ENCODE results near the gene WNT9A.
A peak's percentile ranks its signal among the peaks of the same experiment; 100 is the strongest.

The WNT9A gene

DNA sequence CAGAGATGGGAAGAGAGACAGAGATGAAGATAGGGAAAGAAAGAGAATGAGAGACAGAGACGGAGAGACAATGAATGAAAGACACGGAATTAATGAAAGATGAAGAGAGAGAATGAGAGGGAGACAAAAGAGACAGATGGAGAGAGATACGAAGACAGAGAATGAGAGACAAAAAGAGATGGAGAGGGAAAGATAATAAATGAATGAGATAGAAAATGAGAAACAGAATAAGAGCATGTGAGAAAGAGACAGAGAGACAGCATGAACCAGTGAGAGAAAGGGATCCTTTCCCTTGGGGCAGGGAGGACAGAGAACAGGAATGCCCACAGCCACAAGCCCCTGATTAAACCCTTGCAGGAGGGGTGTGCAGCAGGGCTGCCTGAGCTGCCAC, 5.3 kb upstream of the WNT9A start:
- DNase-seq = no peak

GRCh38 chr1:227952374-227953021, 4.8 kb upstream of the WNT9A start:
- no peak for DNase-seq

- no peak for DNase-seq
Observed at GRCh38 chr1:227951624-227952373, 4.1 kb upstream of the WNT9A start.

DNA sequence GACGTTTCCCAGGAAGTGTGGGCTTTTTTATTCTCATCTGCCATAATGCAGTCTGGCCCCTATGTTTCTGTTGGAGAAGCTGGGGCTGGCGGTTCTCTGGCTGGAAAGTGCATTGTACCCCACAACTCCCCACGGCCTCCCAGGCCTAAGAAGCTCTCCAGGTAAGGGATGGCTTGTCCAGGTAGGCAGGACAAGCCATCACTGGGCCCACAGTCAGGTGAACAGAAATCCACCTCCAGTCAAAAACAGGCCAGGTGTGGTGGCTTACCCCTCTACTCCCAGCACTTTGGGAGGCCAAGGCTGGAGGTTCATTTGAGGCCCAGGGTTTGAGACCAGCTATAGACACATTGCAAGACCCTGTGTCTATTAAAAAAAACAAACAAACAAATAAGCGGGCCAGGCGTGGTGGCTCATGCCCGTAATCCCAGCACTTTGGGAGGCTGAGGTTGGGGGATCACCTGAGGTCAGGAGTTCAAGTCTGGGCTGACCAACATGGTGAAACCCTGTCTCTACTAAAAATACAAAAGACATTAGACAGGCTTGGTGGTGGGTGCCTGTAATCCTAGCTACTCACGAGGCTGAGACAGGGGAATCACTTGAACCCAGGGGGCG, 3.1 kb upstream of the WNT9A start:
- DNase-seq = no peak

DNA sequence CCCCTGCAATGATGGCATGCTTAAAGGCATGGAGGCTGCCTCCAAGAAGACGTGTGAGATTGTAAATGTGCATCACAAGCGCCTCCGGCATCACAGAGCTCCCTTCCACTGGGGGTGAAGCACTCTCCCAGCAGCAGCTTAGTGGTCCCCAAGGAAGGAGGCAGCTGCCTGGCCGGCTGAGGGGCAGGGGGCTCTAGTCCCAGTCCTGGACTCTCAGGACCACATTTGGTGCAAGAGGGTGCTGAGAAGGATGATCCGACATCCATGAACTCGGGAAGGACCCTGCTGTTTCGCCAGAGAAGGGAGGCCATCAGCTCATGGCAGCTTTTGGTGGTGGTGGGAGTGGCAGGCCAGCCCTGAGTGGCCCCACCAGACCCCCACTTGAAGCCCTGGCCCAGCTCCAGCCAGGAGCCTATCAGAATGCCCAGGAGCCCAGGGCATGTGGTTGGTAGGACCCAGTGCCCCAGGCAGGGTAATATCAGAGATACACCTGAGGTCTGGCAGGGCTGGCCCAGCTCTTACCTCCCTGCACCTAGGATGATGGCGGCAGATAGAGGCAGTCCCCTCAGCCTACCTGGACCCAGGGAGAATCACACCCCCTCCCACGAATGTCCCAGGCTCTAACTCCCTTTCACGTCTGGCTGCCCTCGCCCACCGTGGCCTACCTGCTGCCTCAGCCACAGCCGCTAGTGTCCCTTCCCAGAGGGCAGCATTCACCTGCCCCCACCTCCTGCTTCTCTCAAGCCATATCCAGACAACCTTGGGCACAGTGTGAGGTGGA, 2.4 kb upstream of the WNT9A start:
- no peak for DNase-seq

DNA sequence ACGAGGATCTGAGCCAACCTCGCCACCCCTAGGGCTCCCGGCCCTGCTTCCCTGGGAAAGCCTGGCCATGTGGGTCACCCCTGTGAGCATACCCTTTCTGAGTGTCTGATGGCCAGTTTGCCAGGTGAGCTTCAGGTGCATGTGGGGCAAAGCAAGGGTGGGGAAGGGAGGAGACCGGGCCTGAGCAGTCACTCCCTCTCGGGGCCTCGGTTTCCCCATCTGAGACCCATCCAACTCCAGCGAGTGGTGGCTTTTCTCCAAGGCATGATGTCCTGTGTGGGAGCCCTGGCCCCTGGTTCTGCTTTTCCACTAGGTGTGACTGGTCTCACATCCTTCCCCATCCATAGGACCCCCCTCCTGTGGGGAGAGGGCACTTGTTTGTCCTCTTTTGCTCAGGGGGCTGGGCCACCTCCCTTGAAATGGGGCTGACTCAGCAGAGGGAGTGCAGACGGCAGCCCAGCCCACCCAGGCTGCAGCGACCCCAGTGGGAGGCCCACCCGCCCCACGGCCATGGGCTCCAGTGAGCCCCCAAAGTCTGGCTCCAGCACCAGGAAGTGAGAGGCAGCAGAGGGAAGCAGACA, 1.7 kb upstream of the WNT9A start:
- DNase-seq = no peak

DNA sequence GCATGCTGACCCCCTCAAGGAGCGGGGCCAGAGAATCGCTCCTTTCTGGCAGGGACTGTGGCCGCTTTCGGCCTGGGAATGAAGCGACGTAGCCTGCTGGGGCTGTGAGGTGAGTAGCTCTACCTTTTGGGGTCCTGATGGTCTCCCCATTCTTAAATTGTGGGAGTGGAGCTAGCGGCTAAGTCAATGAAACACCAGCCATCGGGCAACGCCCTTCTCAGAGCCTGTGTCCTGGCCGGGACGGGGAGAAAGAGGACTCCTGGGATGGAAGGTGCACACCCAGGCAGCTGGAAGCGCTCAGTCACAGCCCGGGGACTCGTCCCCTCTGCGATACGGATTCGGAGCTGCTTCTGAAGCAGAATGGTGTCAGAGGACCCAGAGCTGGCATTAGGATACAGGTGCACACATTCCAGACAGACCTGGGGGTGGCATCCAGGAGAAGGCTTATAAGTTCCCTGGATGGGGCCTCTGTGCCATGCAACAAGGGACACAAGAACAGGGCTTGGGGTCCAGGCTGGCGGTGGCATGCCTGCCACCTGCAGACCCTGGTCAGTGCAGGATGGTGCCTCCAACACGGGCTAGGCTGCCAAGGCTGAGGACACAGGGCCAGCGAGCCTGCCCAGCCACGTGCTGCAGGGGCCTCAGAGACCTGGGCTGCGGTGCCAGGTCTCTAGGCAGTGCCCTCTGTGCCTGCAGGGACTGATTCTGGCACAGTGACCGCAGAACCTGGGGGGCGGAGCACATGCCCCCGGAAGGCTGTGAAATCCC, 945 bp upstream of the WNT9A start:
- no peak for DNase-seq

DNA sequence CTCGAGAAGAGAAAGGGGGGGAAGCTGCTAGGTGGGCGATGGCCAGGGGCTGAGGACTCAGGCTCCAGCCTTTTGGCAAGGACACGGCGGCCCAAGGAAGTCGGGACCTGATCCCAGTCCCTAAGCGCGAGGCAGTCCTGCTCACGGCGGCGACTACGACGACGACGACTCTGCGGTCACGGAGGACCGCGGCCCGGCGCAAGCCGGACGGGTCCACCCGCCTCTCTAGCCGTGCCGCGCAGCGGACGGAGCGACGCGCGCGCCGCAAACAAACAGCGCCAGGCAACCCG, 401 bp downstream of the WNT9A start:
- DNase-seq = no peak

DNA sequence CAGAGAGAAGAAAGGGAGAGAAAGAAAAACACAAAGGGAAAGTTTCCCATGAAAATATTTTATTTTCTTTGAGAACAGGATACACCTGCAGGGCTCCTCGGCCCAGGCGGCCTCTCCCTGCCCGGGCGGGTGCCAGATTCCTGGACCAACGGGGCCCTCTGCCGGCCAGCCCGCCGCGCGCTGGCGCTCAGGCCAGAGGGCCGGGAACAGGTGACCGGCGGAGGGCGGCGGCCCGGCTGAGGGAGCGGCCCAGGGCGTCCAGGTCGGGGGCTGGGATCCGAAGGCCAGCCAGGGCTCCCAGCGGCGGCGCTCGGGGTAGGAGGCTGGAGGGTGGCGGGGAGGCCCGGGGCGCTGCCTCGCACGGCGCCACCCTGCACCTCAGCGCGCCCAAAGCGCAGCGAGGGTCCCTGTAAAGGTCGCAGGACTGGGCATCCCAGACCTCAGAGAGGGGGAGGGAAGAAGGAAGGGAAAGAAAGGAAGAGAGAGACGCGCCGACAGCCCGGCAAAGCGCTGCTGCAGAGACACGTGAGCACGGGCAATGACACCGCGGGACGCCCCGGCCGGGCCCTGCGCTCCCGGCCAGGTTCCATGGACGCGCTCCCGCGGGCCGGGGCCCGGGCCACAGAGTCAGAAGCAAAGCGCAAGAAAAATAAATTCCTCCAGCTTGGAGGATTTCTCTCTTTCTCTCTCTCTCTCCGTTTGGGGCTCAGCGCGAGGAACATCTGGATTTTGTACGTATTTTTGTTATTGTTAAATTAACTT, 927 bp downstream of the WNT9A start:
- peak in 2 of 4 experiments; percentile 19 to 40 for DNase-seq

- no peak for DNase-seq
Observed at GRCh38 chr1:227945891-227946623, 1.7 kb downstream of the WNT9A start.

DNA sequence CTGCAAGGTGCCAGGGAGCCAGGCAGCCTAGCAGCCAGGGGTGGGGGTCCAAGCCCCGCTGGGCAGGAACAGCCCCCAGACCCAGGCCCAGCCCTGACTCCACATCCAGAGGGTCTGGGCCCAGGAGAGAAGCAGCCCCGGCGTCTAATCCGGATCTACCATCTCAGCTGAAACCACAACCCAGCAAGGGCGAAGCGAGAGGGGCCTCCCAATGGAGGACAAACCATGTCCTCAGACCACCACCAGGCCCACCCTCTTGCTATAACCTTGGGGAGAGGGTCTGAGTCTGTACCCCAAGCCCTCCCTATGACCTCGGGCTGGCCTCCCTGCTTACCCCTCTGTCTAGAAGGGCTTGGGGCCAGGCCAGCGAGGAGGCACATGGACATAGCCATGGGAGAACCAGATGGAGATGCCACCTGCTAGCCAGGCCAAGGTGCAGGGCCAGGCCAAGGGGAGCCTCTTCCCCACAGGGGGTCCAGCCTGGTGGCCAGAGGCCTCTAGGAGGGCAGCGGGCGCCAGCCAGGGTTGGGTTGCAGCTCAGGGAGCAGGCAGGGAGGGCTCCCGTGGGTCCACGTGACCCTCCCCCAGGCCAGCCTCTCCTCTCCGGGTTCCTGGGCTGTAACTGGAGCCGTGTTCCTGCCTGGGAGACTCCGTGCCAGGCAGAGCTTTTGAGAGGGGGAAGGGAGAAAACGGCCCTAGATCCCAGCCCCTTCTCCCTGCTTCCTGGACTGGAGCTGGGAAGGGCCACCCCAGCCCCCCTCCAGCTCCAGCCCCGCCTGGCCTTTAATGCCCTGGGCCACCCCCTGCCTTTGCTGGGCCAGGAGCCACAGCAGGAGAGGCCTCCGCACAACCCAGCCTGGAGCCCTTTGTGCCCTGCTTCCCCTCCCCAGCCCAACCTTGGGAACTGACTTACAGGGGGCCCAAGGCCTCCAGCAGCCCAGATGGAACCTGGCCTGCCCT, 2.5 kb downstream of the WNT9A start:
- no peak for DNase-seq

- no peak for DNase-seq
Observed at GRCh38 chr1:227944090-227944930, 3.4 kb downstream of the WNT9A start.

GRCh38 chr1:227943381-227944089, 4.2 kb downstream of the WNT9A start:
- DNase-seq = no peak

DNA sequence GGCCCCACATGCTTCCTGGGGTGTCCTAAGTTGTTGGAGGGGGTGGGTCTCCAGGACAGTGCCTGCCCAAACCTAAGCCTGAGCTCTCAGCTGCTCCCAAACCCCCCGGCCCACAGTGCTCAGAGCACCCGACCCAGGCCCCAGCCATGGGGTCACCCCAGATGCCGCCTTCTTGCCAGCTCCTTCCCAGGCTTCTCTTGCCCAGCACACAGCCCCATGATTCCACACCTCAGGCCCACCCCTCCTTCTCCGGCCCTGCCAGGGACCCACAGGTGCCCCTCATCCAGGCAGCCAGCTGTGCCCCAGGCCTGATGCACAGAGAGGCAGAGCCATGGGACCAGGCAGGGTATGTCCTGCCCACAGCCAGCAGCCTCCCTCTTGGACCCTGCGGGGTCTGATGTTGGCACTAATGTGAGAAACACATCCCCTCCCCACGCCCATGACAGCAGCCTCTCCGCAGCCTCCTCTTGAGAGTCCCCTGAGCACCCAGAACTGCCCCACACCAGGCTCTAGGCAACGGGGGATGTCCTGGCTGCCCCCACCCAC, 4.9 kb downstream of the WNT9A start:
- no peak for DNase-seq

DNA sequence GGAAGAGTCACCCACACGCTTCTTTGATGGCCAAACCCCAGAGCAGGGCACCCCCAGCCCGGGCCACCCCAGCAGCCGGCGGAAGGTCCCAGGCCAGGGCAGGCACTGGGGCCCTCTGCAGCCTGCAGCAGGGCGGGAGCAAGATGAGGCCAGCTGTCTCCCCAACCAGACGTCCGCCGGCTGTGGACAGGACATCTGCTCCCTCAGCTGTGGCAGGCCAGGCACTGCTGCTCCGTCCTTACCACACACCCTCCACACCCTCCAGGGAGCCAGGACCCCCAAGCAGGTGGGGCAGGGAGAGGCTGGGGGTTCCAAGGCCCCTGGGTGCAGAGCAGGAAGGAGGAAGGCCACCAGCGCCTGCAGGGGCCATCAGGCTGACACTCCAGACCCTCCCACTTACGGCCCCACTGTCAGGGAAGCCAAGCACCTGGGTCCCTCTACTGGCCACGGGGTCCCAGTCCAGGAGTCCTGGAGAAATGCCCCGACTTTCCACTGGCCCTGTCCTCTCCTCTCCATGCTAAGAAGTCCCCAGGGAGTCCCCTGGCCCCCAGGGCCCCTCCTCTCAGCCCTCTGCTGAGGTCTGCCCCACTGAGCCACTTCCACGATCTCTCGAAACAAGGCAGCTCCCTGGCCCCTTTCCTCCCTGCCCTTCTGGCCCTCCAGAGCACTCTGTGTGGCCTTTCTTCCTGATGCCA, 5.6 kb downstream of the WNT9A start:
- no peak for DNase-seq

GRCh38 chr1:227941509-227942020, 6.2 kb downstream of the WNT9A start:
- DNase-seq = no peak

DNA sequence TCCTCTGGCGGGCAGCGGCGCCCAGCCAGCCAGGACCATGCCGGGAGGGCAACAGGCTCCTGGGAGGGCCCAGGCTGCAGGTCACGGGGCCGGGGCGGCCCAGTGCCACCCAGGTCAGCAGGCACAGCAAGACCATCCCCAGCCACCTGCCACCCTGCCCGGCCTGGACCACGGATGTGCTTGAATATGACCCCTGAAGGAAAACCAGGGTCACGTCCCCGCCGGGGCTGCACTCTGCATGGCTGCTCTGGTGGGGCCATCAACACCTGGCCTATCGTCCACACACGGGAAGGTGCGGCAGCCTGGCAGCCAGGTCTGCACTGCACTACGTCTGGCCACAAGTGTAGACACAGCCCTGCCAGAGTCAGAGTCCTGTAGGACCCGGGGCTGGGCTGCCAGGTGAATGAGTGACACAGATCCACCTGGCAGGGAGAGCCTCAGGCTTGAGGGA, 6.9 kb downstream of the WNT9A start:
- no peak for DNase-seq
